IMR-90 (cell line): Measurements from ENCODE around the gene CARD10. TPM values are rescaled to one million over a fixed set of nuclear protein-coding genes. Genes with fewer than 3 reads are reported as not detected.

Source experiments
- ATAC-seq: fragments of 200-7000 bp; cut with Tn5 transposase; 2 replicates; pipeline ENCODE4 v1.9.1; 2020; ENCODE audit warnings: low read depth, mild to moderate bottlenecking, moderate library complexity
- BruUV-seq: library from RNA; stranded (reverse); fragments of 400-500 nt; replicated peaks from 2 replicates; lab custom pipeline; 2021; lab: Mats Ljungman, UMichigan
- CTCF ChIA-PET: fragments of 300-600 bp; formaldehyde crosslinking; extraction: SDS; loops from one replicate; lab custom pipeline; 2021; ENCODE audit warnings: antibody characterized with exemption; lab: Yijun Ruan, JAX
- POLR2A ChIA-PET: fragments of 300-600 bp; sonication (Branson Sonifier 250); formaldehyde crosslinking; loops from one replicate; lab custom pipeline; 2022; ENCODE audit warnings: antibody characterized with exemption; ENCODE audit not compliant: unreplicated experiment; lab: Charles Lee
- DNase-seq: peaks from one replicate; pipeline ENCODE4 v3.0.0; 2013
- H2AFZ ChIP-seq: replicated peaks from 2 replicates; pipeline ENCODE3; 2013; ENCODE audit warnings: low read length, mild to moderate bottlenecking; ENCODE audit not compliant: poor library complexity
- H2AK5ac ChIP-seq: 2 replicates; pipeline ENCODE4 v1.6.1; 2013; ENCODE audit warnings: low read depth, low read length, inconsistent platforms
- H2AK9ac ChIP-seq: replicated peaks from 2 replicates; pipeline ENCODE3; 2013; ENCODE audit warnings: mild to moderate bottlenecking, low read depth, low read length, moderate library complexity; ENCODE audit not compliant: poor library complexity
- H2BK120ac ChIP-seq: 2 replicates; pipeline ENCODE4 v1.6.1; 2013; ENCODE audit warnings: low read depth, low read length, inconsistent platforms
- H2BK15ac ChIP-seq: 3 replicates; pipeline ENCODE4 v1.6.1; 2013; ENCODE audit warnings: low read depth, low read length, inconsistent platforms
- H2BK20ac ChIP-seq: 2 replicates; pipeline ENCODE4 v1.6.1; 2013; ENCODE audit warnings: low read depth, mild to moderate bottlenecking, inconsistent platforms, low read length, moderate library complexity
- H2BK5ac ChIP-seq: 2 replicates; pipeline ENCODE4 v1.6.1; 2013; ENCODE audit warnings: mild to moderate bottlenecking, low read depth, low read length, inconsistent platforms; ENCODE audit not compliant: poor library complexity, severe bottlenecking
- H3K14ac ChIP-seq: replicated peaks from 2 replicates; pipeline ENCODE4 v1.6.1; 2013; ENCODE audit warnings: low read depth, low read length, inconsistent platforms
- H3K18ac ChIP-seq: 2 replicates; pipeline ENCODE4 v1.6.1; 2013; ENCODE audit warnings: low read depth, low read length, control low read depth
- H3K23ac ChIP-seq: 2 replicates; pipeline ENCODE4 v1.6.1; 2013; ENCODE audit warnings: low read depth, low read length, inconsistent platforms
- H3K27ac ChIP-seq: 2 replicates; pipeline ENCODE4 v1.5.1; 2013; ENCODE audit warnings: mild to moderate bottlenecking, control low read depth, low read length; ENCODE audit not compliant: insufficient read depth
- H3K27me3 ChIP-seq: 2 replicates; pipeline ENCODE4 v1.6.1; 2013; ENCODE audit warnings: low read length; ENCODE audit not compliant: control insufficient read depth, insufficient read depth
- H3K36me3 ChIP-seq: 2 replicates; pipeline ENCODE4 v1.6.1; 2013; ENCODE audit warnings: low read length, mixed read lengths; ENCODE audit not compliant: control insufficient read depth, insufficient read depth
- H3K4ac ChIP-seq: 2 replicates; pipeline ENCODE4 v1.6.1; 2013; ENCODE audit warnings: low read depth, low read length, inconsistent platforms
- H3K4me1 ChIP-seq: 2 replicates; pipeline ENCODE4 v1.6.1; 2013; ENCODE audit warnings: low read length, mixed read lengths; ENCODE audit not compliant: control insufficient read depth, insufficient read depth
- H3K4me2 ChIP-seq: 2 replicates; pipeline ENCODE4 v1.6.1; 2013; ENCODE audit warnings: low read depth, mild to moderate bottlenecking, control low read depth, low read length, moderate library complexity
- H3K4me3 ChIP-seq: 2 replicates; pipeline ENCODE4 v1.5.1; 2013; ENCODE audit warnings: low read depth, mild to moderate bottlenecking, control low read depth, low read length, moderate library complexity; ENCODE audit not compliant: insufficient read depth
- H3K56ac ChIP-seq: 2 replicates; pipeline ENCODE4 v1.6.1; 2013; ENCODE audit warnings: low read length, inconsistent platforms; ENCODE audit not compliant: insufficient read depth; ENCODE audit errors: extremely low read depth
- H3K79me1 ChIP-seq, 2 experiments: 2 replicates each; pipeline ENCODE4 v1.6.1; 2013; ENCODE audit warnings: low read length in 2 of 2, inconsistent platforms in 1 of 2, low read depth in 1 of 2
- H3K9ac ChIP-seq: 2 replicates; pipeline ENCODE4 v1.6.1; 2013; ENCODE audit warnings: low read depth, low read length, control low read depth
- H3K9me1 ChIP-seq: 2 replicates; pipeline ENCODE4 v1.6.1; 2013; ENCODE audit warnings: low read length, inconsistent platforms; ENCODE audit not compliant: insufficient read depth
- H3K9me3 ChIP-seq: 2 replicates; pipeline ENCODE4 v1.6.1; 2013; ENCODE audit warnings: low read length; ENCODE audit not compliant: control insufficient read depth, insufficient read depth
- H4K20me1 ChIP-seq: 2 replicates; pipeline ENCODE4 v1.6.1; 2013; ENCODE audit warnings: low read length, inconsistent platforms; ENCODE audit not compliant: insufficient read depth
- H4K5ac ChIP-seq: 2 replicates; pipeline ENCODE4 v1.6.1; 2013; ENCODE audit warnings: mild to moderate bottlenecking, low read depth, low read length, control low read depth
- H4K8ac ChIP-seq, 2 experiments: 2 replicates each; pipeline ENCODE4 v1.6.1; 2013; ENCODE audit warnings: low read depth in 2 of 2, low read length in 2 of 2, control low read depth in 1 of 2, inconsistent platforms in 1 of 2
- H4K91ac ChIP-seq: 2 replicates; pipeline ENCODE4 v1.6.1; 2013; ENCODE audit warnings: low read depth, low read length, inconsistent platforms; ENCODE audit not compliant: insufficient read depth
- CEBPB ChIP-seq: IDR thresholded peaks from 2 replicates; pipeline ENCODE4 v1.6.1; 2012; ENCODE audit warnings: low read depth, low read length, improper control_type of control experiment
- CTCF ChIP-seq: conservative IDR thresholded peaks from 2 replicates; pipeline ENCODE4 v1.5.1; 2012; ENCODE audit warnings: mild to moderate bottlenecking, low read depth, low read length, improper control_type of control experiment
- FOS ChIP-seq: fragments of 150-350 bp; IDR thresholded peaks from 2 replicates; pipeline ENCODE4 v1.6.1; 2016; ENCODE audit warnings: low read depth, low read length
- MAZ ChIP-seq: IDR thresholded peaks from 2 replicates; pipeline ENCODE4 v1.6.1; 2012; ENCODE audit warnings: low read depth, mild to moderate bottlenecking, low read length, improper control_type of control experiment, moderate library complexity, borderline replicate concordance
- POLR2A ChIP-seq: IDR thresholded peaks from 2 replicates; pipeline ENCODE4 v1.6.1; 2012; ENCODE audit warnings: mild to moderate bottlenecking, low read depth, low read length
- RAD21 ChIP-seq: IDR thresholded peaks from 2 replicates; pipeline ENCODE4 v1.6.1; 2012; ENCODE audit warnings: low read length, improper control_type of control experiment
- RFX5 ChIP-seq: IDR thresholded peaks from 2 replicates; pipeline ENCODE4 v1.8.0; 2012; ENCODE audit warnings: low read depth, mild to moderate bottlenecking, low read length, moderate library complexity
- SMC3 ChIP-seq: fragments of 150-350 bp; IDR thresholded peaks from 2 replicates; pipeline ENCODE4 v1.6.1; 2016; ENCODE audit warnings: low read depth, mild to moderate bottlenecking, antibody characterized with exemption, low read length, moderate library complexity
- WGBS, 2 experiments: methylation state at CpG; one replicate each; pipeline versions ENCODE4 v1.1.5 to v1.1.7; 2013; ENCODE audit warnings: missing lambda C conversion rate in 2 of 2; ENCODE audit not compliant: insufficient read length in 1 of 2; ENCODE audit errors: extremely low coverage in 2 of 2; 5-methylcytosine and 5-hydroxymethylcytosine counted together
- dilution Hi-C: fragments of 300-500 bp; cut with HindIII; formaldehyde crosslinking; loops from one replicate; pipeline ENCODE4 v1.14.3; 2018; ENCODE audit warnings: low sequenced_read_pairs; ENCODE audit not compliant: unreplicated experiment
- in situ Hi-C: fragments of 300-500 bp; cut with MboI; formaldehyde crosslinking; loops from 3 replicates; pipeline ENCODE4 v1.14.3; 2019; ENCODE audit warnings: low sequenced_read_pairs, inconsistent platforms, mixed read lengths
- intact Hi-C: fragments of 100-400 bp; cut with micrococcal nuclease; formaldehyde crosslinking; loops from 2 replicates; pipeline ENCODE4 v1.10.0; 2022
- polyA plus RNA-seq, 3 experiments: library from polyadenylated mRNA; depleted of rRNA; stranded (reverse); fragments of >200 nt; gene quantifications; 2 replicates each; pipeline ENCODE4 v1.2.3, GENCODE V29; 2012; ENCODE audit warnings: low replicate concordance in 1 of 3
- total RNA-seq: library from RNA; depleted of rRNA; stranded (reverse); fragments of >200 nt; gene quantifications from 2 replicates; pipeline ENCODE4 v1.2.3, GENCODE V29; 2012
- TF ChIP-seq, protein P1 (sequence below): fragments of 150-350 bp; IDR thresholded peaks from 2 replicates; pipeline ENCODE4 v1.6.1; 2017; ENCODE audit warnings: mild to moderate bottlenecking, antibody characterized with exemption, low read length, low read depth
- TF ChIP-seq, protein P2 (sequence below): fragments of 150-350 bp; IDR thresholded peaks from 2 replicates; pipeline ENCODE4 v1.6.1; 2016; ENCODE audit warnings: low read depth, mild to moderate bottlenecking, low read length, moderate library complexity, borderline replicate concordance

The CARD10 gene
- total and polyA plus RNA-seq, 2 of the 4 experiments (the other 2 are of a cell fraction), result 6.1 to 18.4 TPM

GRCh38 chr22:37485395-37486223, 33.6 kb downstream of the CARD10 start (continued):
- TF ChIP-seq CEBPB, result no peak

DNA sequence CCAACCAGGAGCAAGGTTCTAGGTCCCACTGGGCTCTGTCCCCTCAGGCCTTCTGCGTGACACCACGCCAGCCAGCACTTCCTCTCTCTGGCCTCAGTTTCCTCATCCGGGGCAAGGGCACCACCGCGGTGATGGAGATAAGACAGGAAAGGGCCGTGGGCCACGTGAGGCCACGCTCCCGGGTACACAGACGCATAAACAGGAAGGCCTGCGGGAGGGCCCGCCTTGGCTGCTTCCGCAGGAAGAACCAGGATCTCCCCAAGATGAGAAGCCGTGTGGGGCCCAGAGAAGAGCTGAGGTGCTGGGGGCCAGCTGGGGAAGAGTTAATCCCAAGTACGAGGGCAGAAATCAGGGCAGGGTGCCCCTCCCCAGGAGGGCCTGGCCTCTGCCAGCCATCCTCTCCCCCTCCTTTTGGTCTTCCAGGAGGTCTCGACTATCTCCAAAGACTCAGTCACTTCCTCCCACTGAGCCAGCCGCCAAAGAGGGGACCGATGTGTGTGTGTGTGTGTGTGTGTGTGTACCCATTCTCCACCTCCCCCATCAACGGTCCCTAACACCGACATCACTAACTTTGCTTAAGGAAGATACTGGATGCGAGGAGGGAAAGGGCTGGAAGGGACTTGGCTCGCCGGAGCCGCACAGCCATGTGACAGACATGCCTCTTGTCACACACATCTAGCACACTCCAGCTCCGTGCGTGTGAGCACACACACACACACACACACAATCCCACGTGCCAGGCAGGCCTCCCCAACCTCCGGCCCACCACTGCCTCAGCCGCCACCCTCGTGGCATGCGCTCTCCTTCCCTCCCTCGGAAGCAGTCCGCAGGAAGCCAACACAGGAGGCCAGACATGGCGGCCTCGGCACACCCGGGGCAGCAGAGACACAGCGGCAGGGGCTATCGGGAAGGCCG, 34.5 kb downstream of the CARD10 start:
- no peak for ATAC-seq
- H3K4me3 ChIP-seq, result no peak overlapping the region
- peak overlapping the region; percentile 3 for H2AK9ac ChIP-seq
- H2BK120ac ChIP-seq, result no peak overlapping the region
- intact Hi-C loops, result no loop called here
- H3K4me1 ChIP-seq, result peaks cover 11% of the 10 kb centered on the region
- H2AFZ ChIP-seq, result no peak overlapping the region
- BruUV-seq, result no TSS peak
- H3K18ac ChIP-seq, result no peak overlapping the region
- no peaks in the 10 kb centered on the region for H3K9me3 ChIP-seq
- H2BK5ac ChIP-seq, result no peak overlapping the region
- no peak overlapping the region for H3K23ac ChIP-seq
- dilution Hi-C loops, result no loop called here
- no peak overlapping the region for H3K56ac ChIP-seq
- H4K20me1 ChIP-seq, result no peaks in the 10 kb centered on the region
- no peak overlapping the region; the same call in 2 of the 3 replicates for H2BK15ac ChIP-seq
- no peaks in the 10 kb centered on the region for H3K79me1 ChIP-seq
- H4K91ac ChIP-seq, result no peak overlapping the region
- no peak overlapping the region for H3K4me2 ChIP-seq
- no peak overlapping the region for H3K4ac ChIP-seq
- POLR2A ChIA-PET, result no interaction called here
- no peak overlapping the region for H3K9ac ChIP-seq
- in situ Hi-C loops, result no loop called here
- H4K8ac ChIP-seq, result no peak overlapping the region
- H3K36me3 ChIP-seq, result no peaks in the 10 kb centered on the region
- H2AK5ac ChIP-seq, result 0 out of 2 replicates have a peak overlapping the region, but pooled peaks have one; percentile 51
- no peak overlapping the region for H4K5ac ChIP-seq
- DNase-seq, result no peak
- no peak overlapping the region for H3K14ac ChIP-seq
- H3K27ac ChIP-seq, result no peak overlapping the region
- no peak overlapping the region for H2BK20ac ChIP-seq
- CTCF ChIA-PET, result no interaction called here
- H3K27me3 ChIP-seq, result peaks cover 9% of the 10 kb centered on the region; the same call in 1 of the 2 replicates
- no peaks in the 10 kb centered on the region for H3K9me1 ChIP-seq
- WGBS, 2 experiments, result 84% methylated on average over 9 of the region's 39 CpGs; no CpG with 5 or more reads in 1 of the 2 experiments
- TF ChIP-seq FOS (no peak), CTCF (no peak), RAD21 (no peak), POLR2A (no peak), CEBPB (no peak), RFX5 (no peak), MAZ (no peak), SMC3 (no peak)
- TF ChIP-seq, protein P1, sequence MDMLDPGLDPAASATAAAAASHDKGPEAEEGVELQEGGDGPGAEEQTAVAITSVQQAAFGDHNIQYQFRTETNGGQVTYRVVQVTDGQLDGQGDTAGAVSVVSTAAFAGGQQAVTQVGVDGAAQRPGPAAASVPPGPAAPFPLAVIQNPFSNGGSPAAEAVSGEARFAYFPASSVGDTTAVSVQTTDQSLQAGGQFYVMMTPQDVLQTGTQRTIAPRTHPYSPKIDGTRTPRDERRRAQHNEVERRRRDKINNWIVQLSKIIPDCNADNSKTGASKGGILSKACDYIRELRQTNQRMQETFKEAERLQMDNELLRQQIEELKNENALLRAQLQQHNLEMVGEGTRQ, result no peak
- TF ChIP-seq, protein P2, sequence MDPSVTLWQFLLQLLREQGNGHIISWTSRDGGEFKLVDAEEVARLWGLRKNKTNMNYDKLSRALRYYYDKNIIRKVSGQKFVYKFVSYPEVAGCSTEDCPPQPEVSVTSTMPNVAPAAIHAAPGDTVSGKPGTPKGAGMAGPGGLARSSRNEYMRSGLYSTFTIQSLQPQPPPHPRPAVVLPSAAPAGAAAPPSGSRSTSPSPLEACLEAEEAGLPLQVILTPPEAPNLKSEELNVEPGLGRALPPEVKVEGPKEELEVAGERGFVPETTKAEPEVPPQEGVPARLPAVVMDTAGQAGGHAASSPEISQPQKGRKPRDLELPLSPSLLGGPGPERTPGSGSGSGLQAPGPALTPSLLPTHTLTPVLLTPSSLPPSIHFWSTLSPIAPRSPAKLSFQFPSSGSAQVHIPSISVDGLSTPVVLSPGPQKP, result no peak
